Measurements from ENCODE around the gene HBB.
"Not testable (repeated sequence)": the region's sequence is repeated elsewhere in the genome, so short reads cannot be mapped to it uniquely, and the experiment has no call there.

The HBB gene

GRCh38 chr11:5226732-5227310 is at the start of gene HBB:
HBB (minus strand) TSS chr11:5227071; CDS start chr11:5227021, 50 bp downstream.
- no peak for DNase-seq

GRCh38 chr11:5275369-5276110 is 48.7 kb upstream of the HBB start:
- no peak for DNase-seq

GRCh38 chr11:5274395-5274794 is 47.5 kb upstream of the HBB start:
- DNase-seq: no peak

GRCh38 chr11:5272395-5273017 is 45.6 kb upstream of the HBB start:
- DNase-seq: no peak

- no peak for DNase-seq
Observed at GRCh38 chr11:5269715-5270147, 42.9 kb upstream of the HBB start, which contains the start of gene HBE1. HBE1 (minus strand) TSS chr11:5269945; CDS start chr11:5269890, 55 bp downstream.

- no peak for DNase-seq
Observed at GRCh38 chr11:5267033-5267563, 40.2 kb upstream of the HBB start.

GRCh38 chr11:5266609-5267008 is 39.7 kb upstream of the HBB start:
- DNase-seq: no peak

GRCh38 chr11:5265832-5266231 is 39.0 kb upstream of the HBB start:
- no peak for DNase-seq

GRCh38 chr11:5258543-5259262 is 31.8 kb upstream of the HBB start:
- no peak for DNase-seq

- DNase-seq: no peak
Observed at GRCh38 chr11:5257296-5257695, 30.4 kb upstream of the HBB start.

- DNase-seq: not testable (repeated sequence)
Observed at GRCh38 chr11:5254646-5255413, 28.0 kb upstream of the HBB start, which contains the start of gene HBG2. HBG2 (minus strand) TSS chr11:5254781; CDS start chr11:5254728, 53 bp downstream.

- DNase-seq: not testable (repeated sequence)
Observed at GRCh38 chr11:5254023-5254422, 27.2 kb upstream of the HBB start.

GRCh38 chr11:5253440-5253839 is 26.6 kb upstream of the HBB start:
- DNase-seq: not testable (repeated sequence)

- DNase-seq: no peak
Observed at GRCh38 chr11:5252919-5253265, 26.0 kb upstream of the HBB start.

- no peak for DNase-seq
Observed at GRCh38 chr11:5252192-5252918, 25.5 kb upstream of the HBB start.

GRCh38 chr11:5251746-5252145 is 24.9 kb upstream of the HBB start:
- DNase-seq: no peak

- DNase-seq: no peak
Observed at GRCh38 chr11:5250543-5251204, 23.8 kb upstream of the HBB start.

GRCh38 chr11:5249807-5250396 is 23.0 kb upstream of the HBB start, which contains the start of gene HBG1:
HBG1 (minus strand) TSS chr11:5249857; CDS start chr11:5249804, 53 bp downstream.
- not testable (repeated sequence) for DNase-seq

GRCh38 chr11:5248498-5248897 is 21.6 kb upstream of the HBB start:
- DNase-seq: not testable (repeated sequence)

- no peak for DNase-seq
Observed at GRCh38 chr11:5247472-5248192, 20.8 kb upstream of the HBB start.
